ENCODE results near the gene ANKRD16. TPM values are rescaled to one million over a fixed set of nuclear protein-coding genes. Genes with fewer than 3 reads are reported as not detected.

The ANKRD16 gene
- total and polyA plus RNA-seq, 2 donors (not counting 1 experiment from before 2014, with no cell fraction given), result 10.9 to 12.6 TPM

- WGBS (ENCODE audit: insufficient coverage), result no CpG with 5 or more reads among the region's 1 CpG
- Mint-ChIP-seq H3K27me3 (no peaks in the 10 kb centered on the region), H3K4me3 (peak overlapping the region; percentile 60), H3K4me1 (peaks cover 41% of the 10 kb centered on the region), H3K27ac (no peak overlapping the region), H3K9me3 (ENCODE audit: insufficient read depth) (no peaks in the 10 kb centered on the region)
- DNase-seq, result no peak
- H3K9ac ChIP-seq (ENCODE audit: low read length), result no peak overlapping the region
- no peaks in the 10 kb centered on the region for H3K9me3 ChIP-seq (ENCODE audit: control extremely low read depth in 1 of 3, control insufficient read depth in 2 of 3, insufficient read depth in 1 of 3, low read length in 2 of 3)
- H3K36me3 ChIP-seq (replicated peaks in 1 of 2; ENCODE audit: control extremely low read depth in 1 of 2, control insufficient read depth in 1 of 2, extremely low read depth in 1 of 2, insufficient read depth in 2 of 2, low read length in 1 of 2), result peaks cover 7 to 34% of the 10 kb centered on the region in 2 experiments
- TF ChIP-seq CTCF (IDR thresholded peaks at IDR 0.05), result no peak
- no peak for TF ChIP-seq EZH2 (IDR thresholded peaks at IDR 0.05; ENCODE audit: borderline replicate concordance, insufficient read depth, low read depth, low read length, poor library complexity, severe bottlenecking)
- H3K4me1 ChIP-seq (ENCODE audit: control insufficient read depth in 2 of 2, insufficient read depth in 2 of 2, low read length in 2 of 2), result peaks cover 28 to 29% of the 10 kb centered on the region in 2 donors
- peaks cover 40% of the 10 kb centered on the region for H3K79me2 ChIP-seq (ENCODE audit: control insufficient read depth, insufficient read depth, low read length)
- no peak overlapping the region for H3K4me2 ChIP-seq (replicated peaks; ENCODE audit: low read depth, low read length, poor library complexity, severe bottlenecking)
- intact Hi-C loops (cut with micrococcal nuclease), result loop anchor here (5.0 kb wide), 1 partner anchor 260 kb away; no protein-coding TSS in a partner anchor
- ChIA-PET CTCF (interaction anchor here (1.4 to 3.5 kb wide), 4 partner anchors 9 to 14 kb away, joined by 3 to 25 read pairs (median 5); no protein-coding TSS in a partner anchor), POLR2A (interaction anchor here (1.7 to 2.8 kb wide), 2 partner anchors 73 to 76 kb away, joined by 6 to 13 read pairs; partner anchors contain the start of gene GDI2)
- peaks cover 22% of the 10 kb centered on the region for H4K20me1 ChIP-seq (ENCODE audit: control insufficient read depth, insufficient read depth, low read length, poor library complexity, severe bottlenecking)
- no peak for ATAC-seq (ENCODE audit: low read depth)
- no peak overlapping the region for H2AFZ ChIP-seq (ENCODE audit: insufficient read depth, low read depth, low read length, poor library complexity, severe bottlenecking)
- no peaks in the 10 kb centered on the region for H3K27me3 ChIP-seq (replicated peaks in 1 of 4; ENCODE audit: control extremely low read depth in 1 of 4, control insufficient read depth in 3 of 4, insufficient read depth in 4 of 4, low read length in 3 of 4)
- no peak overlapping the region for H3K27ac ChIP-seq (ENCODE audit: low read length in 2 of 2)
- H3K4me3 ChIP-seq (ENCODE audit: control extremely low read depth in 1 of 5, extremely low read depth in 1 of 5, insufficient read depth in 1 of 5, low read depth in 2 of 5, low read length in 4 of 5), result no peak overlapping the region
Measured at GRCh38 chr10:5887029-5887428, 2.7 kb downstream of the ANKRD16 start.

- Histone ChIP-seq H3K4me2 (replicated peaks; ENCODE audit: low read depth, low read length, poor library complexity, severe bottlenecking) (no peak overlapping the region), H3K9me3 (ENCODE audit: control extremely low read depth in 1 of 3, control insufficient read depth in 2 of 3, insufficient read depth in 1 of 3, low read length in 2 of 3) (no peaks in the 10 kb centered on the region), H2AFZ (ENCODE audit: insufficient read depth, low read depth, low read length, poor library complexity, severe bottlenecking) (no peak overlapping the region), H3K4me3 (ENCODE audit: control extremely low read depth in 1 of 5, extremely low read depth in 1 of 5, insufficient read depth in 1 of 5, low read depth in 2 of 5, low read length in 4 of 5) (no peak overlapping the region), H3K27ac (ENCODE audit: low read length in 2 of 2) (no peak overlapping the region), H4K20me1 (ENCODE audit: control insufficient read depth, insufficient read depth, low read length, poor library complexity, severe bottlenecking) (peaks cover 10% of the 10 kb centered on the region), H3K79me2 (ENCODE audit: control insufficient read depth, insufficient read depth, low read length) (peaks cover 26% of the 10 kb centered on the region), H3K4me1 (ENCODE audit: control insufficient read depth in 2 of 2, insufficient read depth in 2 of 2, low read length in 2 of 2) (peaks cover 14 to 15% of the 10 kb centered on the region in 2 donors), H3K9ac (ENCODE audit: low read length) (no peak overlapping the region), H3K36me3 (replicated peaks in 1 of 2; ENCODE audit: control extremely low read depth in 1 of 2, control insufficient read depth in 1 of 2, extremely low read depth in 1 of 2, insufficient read depth in 2 of 2, low read length in 1 of 2) (peaks cover 7 to 38% of the 10 kb centered on the region in 2 experiments), H3K27me3 (replicated peaks in 1 of 4; ENCODE audit: control extremely low read depth in 1 of 4, control insufficient read depth in 3 of 4, insufficient read depth in 4 of 4, low read length in 3 of 4) (no peaks in the 10 kb centered on the region)
- 100% methylated on average over 1 of the region's 5 CpGs for WGBS (ENCODE audit: insufficient coverage)
- Mint-ChIP-seq H3K27ac (no peak overlapping the region), H3K4me1 (peaks cover 30% of the 10 kb centered on the region), H3K9me3 (ENCODE audit: insufficient read depth) (no peaks in the 10 kb centered on the region), H3K4me3 (no peak overlapping the region), H3K27me3 (no peaks in the 10 kb centered on the region)
- ATAC-seq (ENCODE audit: low read depth) (no peak), DNase-seq (no peak)
- POLR2A ChIA-PET, result interaction anchor here (0.6 kb wide), 1 partner anchor 16 kb away, joined by 5 read pairs; no protein-coding TSS in a partner anchor
- intact Hi-C loops (cut with micrococcal nuclease), result loop anchor here (5.0 kb wide), 1 partner anchor 258 kb away; no protein-coding TSS in a partner anchor
- no peak for TF ChIP-seq CTCF (IDR thresholded peaks at IDR 0.05)
- TF ChIP-seq EZH2 (IDR thresholded peaks at IDR 0.05; ENCODE audit: borderline replicate concordance, insufficient read depth, low read depth, low read length, poor library complexity, severe bottlenecking), result no peak
- CTCF ChIA-PET, result interaction anchor here (1.4 to 2.4 kb wide), 3 partner anchors 9 to 12 kb away, joined by 3 to 7 read pairs (median 3); no protein-coding TSS in a partner anchor
Measured at GRCh38 chr10:5885619-5886018, 4.1 kb downstream of the ANKRD16 start.

Data from B cell (primary cell).